ENCODE results near the gene MCTP1.

DNA sequence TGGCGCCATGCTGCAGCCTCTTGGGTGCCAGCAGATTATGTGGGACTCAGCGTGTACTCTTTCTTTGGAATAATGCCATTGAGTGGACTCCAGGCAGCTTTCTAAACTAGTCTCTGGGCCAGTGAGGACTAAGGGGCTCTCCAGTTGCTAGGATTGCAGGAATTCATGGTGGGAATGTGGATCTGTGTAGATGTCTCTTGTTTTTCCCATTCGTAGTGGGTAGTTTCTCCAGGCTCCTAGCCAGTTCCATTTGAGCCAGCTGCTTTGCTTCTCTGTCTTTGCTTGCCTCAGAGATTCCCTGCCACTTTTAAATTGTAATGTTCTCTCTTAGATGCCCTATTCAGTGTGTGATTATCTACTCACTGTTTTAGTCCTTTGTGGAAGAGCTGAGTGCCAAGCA is 623.8 kb downstream of the MCTP1 start:
- TF ChIP-seq CTCF (conservative IDR thresholded peaks at IDR 0.05; ENCODE audit: low read depth, low read length), result no peak
- no peak for TF ChIP-seq EZH2 (IDR thresholded peaks at IDR 0.05; ENCODE audit: low read length, unreplicated experiment)
